Measurements from ENCODE around the gene TCEAL5. TPM values are rescaled to one million over a fixed set of nuclear protein-coding genes. Genes with fewer than 3 reads are reported as not detected.

Gene TCEAL5
- total RNA-seq (2022; extraction: Qiagen RNA extraction) = not detected in 5 replicates

GRCh38 chrX:103276581-103277002 is at the start of gene TCEAL5:
TSS of gene TCEAL5 (minus strand) at chrX:103276750. CDS start at chrX:103274563, 2,187 bp downstream.

GRCh38 chrX:103310555-103311398 is 34.2 kb upstream of the TCEAL5 start, which contains the start of gene BEX2:
TSS of gene BEX2 (minus strand) at chrX:103310990. CDS start at chrX:103309976, 1,014 bp downstream.

GRCh38 chrX:103254921-103255493 is 21.5 kb downstream of the TCEAL5 start, which contains the start of gene TCEAL8:
TSS of gene TCEAL8 (minus strand) at chrX:103255155. CDS start at chrX:103253979, 1,176 bp downstream.

Other genes with a start within 250 kb of the TCEAL5 start
- not detected in 5 replicates for gene BEX1, start 212.6 kb downstream of the TCEAL5 start, total RNA-seq (2022; extraction: Qiagen RNA extraction)
- 0.05 to 0.14 TPM in 2 of 5 replicates, not detected in the others for gene NXF3, start 183.6 kb downstream of the TCEAL5 start, total RNA-seq (2022; extraction: Qiagen RNA extraction)
- 1.7 to 2.9 TPM (median 2.2 TPM) in 5 replicates for gene BEX4, start 61.6 kb downstream of the TCEAL5 start, total RNA-seq (2022; extraction: Qiagen RNA extraction)
- gene TCEAL8, start 21.6 kb downstream of the TCEAL5 start, total RNA-seq (2022; extraction: Qiagen RNA extraction) = 26.3 to 47.2 TPM (median 27.6 TPM) in 5 replicates
- 7.1 to 11.6 TPM (median 9.4 TPM) in 5 replicates for gene BEX2, start 34.2 kb upstream of the TCEAL5 start, total RNA-seq (2022; extraction: Qiagen RNA extraction)
- gene TCEAL7, start 53.5 kb upstream of the TCEAL5 start, total RNA-seq (2022; extraction: Qiagen RNA extraction) = not detected in 5 replicates
- 87.4 to 163 TPM (median 89.3 TPM) in 5 replicates for gene TCEAL9, start 79.8 kb upstream of the TCEAL5 start, total RNA-seq (2022; extraction: Qiagen RNA extraction)
- 238 to 272 TPM (median 241 TPM) in 5 replicates for gene BEX3, start 99.8 kb upstream of the TCEAL5 start, total RNA-seq (2022; extraction: Qiagen RNA extraction)
- gene RAB40A, start 242.7 kb upstream of the TCEAL5 start, total RNA-seq (2022; extraction: Qiagen RNA extraction) = 0.05 to 0.13 TPM (median 0.09 TPM) in 4 of 5 replicates, not detected in the other